ENCODE measurements around the gene QDPR.

DNA sequence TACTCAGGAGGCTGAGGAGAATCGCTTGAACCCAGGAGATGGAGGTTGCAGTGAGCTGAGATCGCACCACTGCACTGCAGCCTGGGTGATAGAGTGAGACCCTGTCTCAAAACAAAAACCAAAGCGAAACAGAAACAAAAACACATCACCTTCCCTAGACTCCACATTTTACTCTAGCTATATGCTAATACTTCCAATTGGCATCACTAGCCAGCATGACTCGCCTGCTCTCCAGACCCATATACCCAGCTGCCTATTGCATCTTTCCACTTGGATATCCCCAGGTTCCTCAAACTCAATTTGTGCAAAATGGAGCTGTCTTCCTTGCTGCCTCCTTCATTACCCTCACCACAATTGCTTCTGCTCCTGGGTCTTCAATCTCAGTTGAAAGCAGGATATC, 42.7 kb upstream of the QDPR start:
- TF ChIP-seq, protein P1, sequence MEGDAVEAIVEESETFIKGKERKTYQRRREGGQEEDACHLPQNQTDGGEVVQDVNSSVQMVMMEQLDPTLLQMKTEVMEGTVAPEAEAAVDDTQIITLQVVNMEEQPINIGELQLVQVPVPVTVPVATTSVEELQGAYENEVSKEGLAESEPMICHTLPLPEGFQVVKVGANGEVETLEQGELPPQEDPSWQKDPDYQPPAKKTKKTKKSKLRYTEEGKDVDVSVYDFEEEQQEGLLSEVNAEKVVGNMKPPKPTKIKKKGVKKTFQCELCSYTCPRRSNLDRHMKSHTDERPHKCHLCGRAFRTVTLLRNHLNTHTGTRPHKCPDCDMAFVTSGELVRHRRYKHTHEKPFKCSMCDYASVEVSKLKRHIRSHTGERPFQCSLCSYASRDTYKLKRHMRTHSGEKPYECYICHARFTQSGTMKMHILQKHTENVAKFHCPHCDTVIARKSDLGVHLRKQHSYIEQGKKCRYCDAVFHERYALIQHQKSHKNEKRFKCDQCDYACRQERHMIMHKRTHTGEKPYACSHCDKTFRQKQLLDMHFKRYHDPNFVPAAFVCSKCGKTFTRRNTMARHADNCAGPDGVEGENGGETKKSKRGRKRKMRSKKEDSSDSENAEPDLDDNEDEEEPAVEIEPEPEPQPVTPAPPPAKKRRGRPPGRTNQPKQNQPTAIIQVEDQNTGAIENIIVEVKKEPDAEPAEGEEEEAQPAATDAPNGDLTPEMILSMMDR (IDR thresholded peaks at IDR 0.05; ENCODE audit: borderline replicate concordance, extremely low read depth, low read length, poor library complexity, severe bottlenecking), result no peak
- no peak for TF ChIP-seq EZH2 (IDR thresholded peaks at IDR 0.05; ENCODE audit: borderline replicate concordance, low read depth, low read length, severe bottlenecking)

All from DND-41 (cell line).